Measurements from ENCODE around the gene NCOA1. TPM values are rescaled to one million over a fixed set of nuclear protein-coding genes. Genes with fewer than 3 reads are reported as not detected.
A peak's percentile ranks its signal among the peaks of the same experiment; 100 is the strongest.

Gene NCOA1
- total and polyA plus RNA-seq, 3 donors from 2014 or later: 52.3 to 124 (median 109) TPM

DNA sequence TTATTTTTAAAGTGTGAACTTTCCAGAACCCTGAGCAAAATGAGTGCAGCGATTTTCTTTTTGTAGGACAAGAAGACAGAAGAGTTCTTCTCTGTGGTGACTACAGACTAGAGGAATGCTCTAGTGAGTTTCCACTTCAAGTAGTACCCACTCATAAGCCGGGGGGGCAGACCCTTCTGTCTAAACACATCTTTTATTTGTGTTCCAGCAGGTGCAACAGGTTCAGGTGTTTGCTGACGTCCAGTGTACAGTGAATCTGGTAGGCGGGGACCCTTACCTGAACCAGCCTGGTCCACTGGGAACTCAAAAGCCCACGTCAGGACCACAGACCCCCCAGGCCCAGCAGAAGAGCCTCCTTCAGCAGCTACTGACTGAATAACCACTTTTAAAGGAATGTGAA lies 277.0 kb downstream of the NCOA1 start:
- Histone ChIP-seq H3K27ac (no peak overlapping the region), H3K4me3 (no peak overlapping the region), H3K27me3 (no peaks in the 10 kb centered on the region), H3K4me1 (no peaks in the 10 kb centered on the region), H3K9me3 (no peaks in the 10 kb centered on the region), H3K36me3 (ENCODE audit: low read depth, missing control alignments) (no peaks in the 10 kb centered on the region)
- no peak for TF ChIP-seq POLR2A (IDR thresholded peaks at IDR 0.05)
- TF ChIP-seq, protein P1, sequence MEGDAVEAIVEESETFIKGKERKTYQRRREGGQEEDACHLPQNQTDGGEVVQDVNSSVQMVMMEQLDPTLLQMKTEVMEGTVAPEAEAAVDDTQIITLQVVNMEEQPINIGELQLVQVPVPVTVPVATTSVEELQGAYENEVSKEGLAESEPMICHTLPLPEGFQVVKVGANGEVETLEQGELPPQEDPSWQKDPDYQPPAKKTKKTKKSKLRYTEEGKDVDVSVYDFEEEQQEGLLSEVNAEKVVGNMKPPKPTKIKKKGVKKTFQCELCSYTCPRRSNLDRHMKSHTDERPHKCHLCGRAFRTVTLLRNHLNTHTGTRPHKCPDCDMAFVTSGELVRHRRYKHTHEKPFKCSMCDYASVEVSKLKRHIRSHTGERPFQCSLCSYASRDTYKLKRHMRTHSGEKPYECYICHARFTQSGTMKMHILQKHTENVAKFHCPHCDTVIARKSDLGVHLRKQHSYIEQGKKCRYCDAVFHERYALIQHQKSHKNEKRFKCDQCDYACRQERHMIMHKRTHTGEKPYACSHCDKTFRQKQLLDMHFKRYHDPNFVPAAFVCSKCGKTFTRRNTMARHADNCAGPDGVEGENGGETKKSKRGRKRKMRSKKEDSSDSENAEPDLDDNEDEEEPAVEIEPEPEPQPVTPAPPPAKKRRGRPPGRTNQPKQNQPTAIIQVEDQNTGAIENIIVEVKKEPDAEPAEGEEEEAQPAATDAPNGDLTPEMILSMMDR (IDR thresholded peaks at IDR 0.05): no peak
- DNase-seq: no peak
- WGBS, 2 donors: 93 to 96% methylated on average over 5 of the region's 5 CpGs
- intact Hi-C loops (cut with DNase I; ENCODE audit: low total_unique reads): no loop called here

DNA sequence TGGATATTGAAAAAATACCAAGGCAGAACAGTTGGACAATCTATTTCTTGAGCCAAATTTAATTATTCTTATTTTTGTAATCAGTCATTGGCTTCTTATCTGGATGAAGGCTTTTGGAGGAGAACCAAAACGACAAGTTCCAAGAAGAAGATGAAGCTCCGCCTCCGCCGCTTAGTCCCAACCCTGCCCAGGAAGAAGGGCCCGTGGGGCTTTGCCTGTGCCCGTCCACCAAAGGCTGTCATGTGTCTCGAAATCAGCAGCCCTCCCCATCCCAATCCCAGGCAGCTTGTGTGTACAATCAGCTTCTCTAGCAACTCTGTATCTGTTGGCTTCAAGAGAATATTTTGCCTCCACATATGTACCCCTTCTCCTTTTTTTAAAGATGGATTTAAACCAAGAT lies 277.5 kb downstream of the NCOA1 start:
- H3K36me3 ChIP-seq (ENCODE audit: low read depth, missing control alignments): no peaks in the 10 kb centered on the region
- no peaks in the 10 kb centered on the region for H3K9me3 ChIP-seq
- TF ChIP-seq, protein P1 (IDR thresholded peaks at IDR 0.05): no peak
- no peak for TF ChIP-seq POLR2A (IDR thresholded peaks at IDR 0.05)
- no peak overlapping the region for H3K27ac ChIP-seq
- H3K4me3 ChIP-seq: no peak overlapping the region
- DNase-seq: peak; percentile 57
- WGBS, 2 donors: 52 to 62% methylated on average over 7 of the region's 7 CpGs
- H3K4me1 ChIP-seq: no peaks in the 10 kb centered on the region
- intact Hi-C loops (cut with DNase I; ENCODE audit: low total_unique reads): no loop called here
- H3K27me3 ChIP-seq: no peaks in the 10 kb centered on the region

DNA sequence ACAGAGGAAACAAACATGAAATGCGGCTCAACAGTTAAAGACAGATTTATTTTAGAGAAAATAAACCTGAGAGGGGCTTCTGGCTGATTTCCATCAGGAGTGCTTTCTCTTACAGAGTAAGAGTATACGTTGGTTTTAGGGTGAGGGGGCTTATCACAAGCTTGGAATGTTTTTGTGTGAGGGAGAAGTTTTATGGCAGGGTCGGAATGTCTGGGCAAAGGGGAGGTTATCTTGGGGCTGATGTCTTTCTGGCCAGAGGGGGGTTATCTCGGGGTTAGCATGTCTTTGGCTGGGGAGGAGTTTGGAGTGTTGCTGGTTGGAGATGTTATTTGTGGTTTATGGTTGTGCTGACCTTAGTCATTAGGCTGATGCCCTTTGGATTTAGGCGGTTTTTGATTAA lies 280.0 kb downstream of the NCOA1 start:
- Histone ChIP-seq H3K27ac (no peak overlapping the region), H3K36me3 (ENCODE audit: low read depth, missing control alignments) (no peaks in the 10 kb centered on the region), H3K9me3 (no peaks in the 10 kb centered on the region), H3K27me3 (no peaks in the 10 kb centered on the region), H3K4me3 (no peak overlapping the region), H3K4me1 (no peaks in the 10 kb centered on the region)
- WGBS, 2 donors: 73 to 74% methylated on average over 5 of the region's 5 CpGs
- intact Hi-C loops (cut with DNase I; ENCODE audit: low total_unique reads): no loop called here
- DNase-seq: no peak
- TF ChIP-seq, protein P1 (IDR thresholded peaks at IDR 0.05): no peak
- no peak for TF ChIP-seq POLR2A (IDR thresholded peaks at IDR 0.05)

DNA sequence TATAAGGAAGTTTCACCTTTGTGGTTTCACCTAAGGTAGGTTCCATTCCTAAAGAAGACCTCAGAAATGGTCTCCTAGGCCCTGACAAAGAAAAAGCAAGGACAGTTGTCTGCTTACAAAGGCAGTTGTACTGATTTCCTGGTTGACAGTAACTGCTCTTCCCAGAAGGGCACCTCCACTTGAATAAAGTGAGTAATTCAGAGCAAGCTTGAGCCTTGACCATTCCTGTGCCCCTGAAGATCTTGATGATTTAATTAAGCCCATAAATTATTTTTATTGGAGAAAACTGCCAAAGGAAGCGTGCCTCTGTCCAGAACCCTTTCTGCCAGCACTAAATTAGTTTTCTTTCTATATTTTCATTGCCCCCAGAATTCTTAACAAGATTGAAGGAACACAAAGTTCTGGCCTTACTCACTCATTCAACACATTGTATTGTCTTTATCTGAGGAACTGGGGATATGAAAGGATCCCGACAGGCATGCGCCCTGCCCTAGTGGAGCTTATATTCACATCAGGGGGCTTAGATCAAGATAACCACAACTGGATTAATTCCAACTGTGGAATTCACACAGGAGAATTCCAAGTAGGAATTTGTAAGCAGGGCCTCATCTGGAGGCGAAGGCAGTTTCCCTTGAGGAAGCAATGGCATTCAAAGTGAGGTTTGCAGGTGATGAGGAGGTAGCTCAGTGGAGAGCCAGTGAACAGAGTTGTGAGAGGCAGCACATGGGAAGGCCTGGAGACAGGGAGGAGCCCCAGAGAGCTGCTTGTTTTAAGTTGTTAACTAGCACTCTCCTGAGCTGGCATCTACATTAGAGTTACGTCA lies 280.9 kb downstream of the NCOA1 start:
- 64 to 68% methylated on average over 5 of the region's 5 CpGs for WGBS, 2 donors
- intact Hi-C loops (cut with DNase I; ENCODE audit: low total_unique reads): no loop called here
- Histone ChIP-seq H3K4me3 (no peak overlapping the region), H3K27me3 (no peaks in the 10 kb centered on the region), H3K9me3 (no peaks in the 10 kb centered on the region), H3K4me1 (no peaks in the 10 kb centered on the region), H3K36me3 (ENCODE audit: low read depth, missing control alignments) (no peaks in the 10 kb centered on the region), H3K27ac (no peak overlapping the region)
- TF ChIP-seq POLR2A (IDR thresholded peaks at IDR 0.05): no peak
- TF ChIP-seq, protein P1 (IDR thresholded peaks at IDR 0.05): no peak
- no peak for DNase-seq

DNA sequence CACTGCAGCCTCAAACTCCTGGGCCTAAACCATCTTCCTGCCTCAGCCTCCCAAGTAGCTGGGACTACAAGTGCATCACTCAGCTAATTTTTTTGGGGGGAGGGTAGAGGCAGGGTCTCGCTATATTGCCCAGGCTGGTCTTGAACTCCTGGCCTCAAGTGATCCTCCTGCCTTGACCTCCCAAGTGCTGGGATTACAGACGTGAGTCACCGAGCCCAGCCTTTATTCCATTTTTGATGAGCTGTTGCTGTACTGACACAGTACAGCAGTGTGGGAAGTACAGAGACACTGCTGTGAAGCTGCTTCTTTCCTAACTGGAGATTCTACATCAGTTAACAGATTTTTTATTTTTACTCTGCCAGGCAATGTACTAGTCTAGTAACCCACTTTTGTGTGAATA lies 283.3 kb downstream of the NCOA1 start:
- TF ChIP-seq POLR2A (IDR thresholded peaks at IDR 0.05): no peak
- TF ChIP-seq, protein P1 (IDR thresholded peaks at IDR 0.05): no peak
- intact Hi-C loops (cut with DNase I; ENCODE audit: low total_unique reads): no loop called here
- no peaks in the 10 kb centered on the region for H3K27me3 ChIP-seq
- no peaks in the 10 kb centered on the region for H3K9me3 ChIP-seq
- no peak overlapping the region for H3K27ac ChIP-seq
- H3K4me1 ChIP-seq: no peaks in the 10 kb centered on the region
- WGBS, 2 donors: 85 to 89% methylated on average over 3 of the region's 3 CpGs
- H3K4me3 ChIP-seq: no peak overlapping the region
- DNase-seq: no peak
- no peaks in the 10 kb centered on the region for H3K36me3 ChIP-seq (ENCODE audit: low read depth, missing control alignments)

Data from testis (tissue), 3 donors.